IMR-90 (cell line): ENCODE data around the gene CXorf49B. TPM values are rescaled to one million over a fixed set of nuclear protein-coding genes. Genes with fewer than 3 reads are reported as not detected.
"Not testable (repeated sequence)": the region's sequence is repeated elsewhere in the genome, so short reads cannot be mapped to it uniquely, and the experiment has no call there.

ENCODE experiments used
- ATAC-seq: fragments of 200-7000 bp; cut with Tn5 transposase; 2 replicates; pipeline ENCODE4 v1.9.1; 2020; ENCODE audit warnings: low read depth, mild to moderate bottlenecking, moderate library complexity
- Bru-seq: library from RNA; stranded (reverse); fragments of 400-500 nt; gene quantifications from one replicate; lab custom pipeline; 2021; lab: Mats Ljungman, UMichigan
- BruChase-seq, 2 experiments: library from RNA; stranded (reverse); fragments of 400-500 nt; gene quantifications; one replicate each; lab custom pipeline; 2021; lab: Mats Ljungman, UMichigan
- BruUV-seq: library from RNA; stranded (reverse); fragments of 400-500 nt; replicated peaks from 2 replicates; lab custom pipeline; 2021; lab: Mats Ljungman, UMichigan
- CTCF ChIA-PET: fragments of 300-600 bp; formaldehyde crosslinking; extraction: SDS; loops from one replicate; lab custom pipeline; 2021; ENCODE audit warnings: antibody characterized with exemption; lab: Yijun Ruan, JAX
- POLR2A ChIA-PET: fragments of 300-600 bp; sonication (Branson Sonifier 250); formaldehyde crosslinking; loops from one replicate; lab custom pipeline; 2022; ENCODE audit warnings: antibody characterized with exemption; ENCODE audit not compliant: unreplicated experiment; lab: Charles Lee
- DNase-seq: peaks from one replicate; pipeline ENCODE4 v3.0.0; 2013
- H2AFZ ChIP-seq: replicated peaks from 2 replicates; pipeline ENCODE3; 2013; ENCODE audit warnings: low read length, mild to moderate bottlenecking; ENCODE audit not compliant: poor library complexity
- H2AK5ac ChIP-seq: 2 replicates; pipeline ENCODE4 v1.6.1; 2013; ENCODE audit warnings: low read depth, low read length, inconsistent platforms
- H2AK9ac ChIP-seq: replicated peaks from 2 replicates; pipeline ENCODE3; 2013; ENCODE audit warnings: mild to moderate bottlenecking, low read depth, low read length, moderate library complexity; ENCODE audit not compliant: poor library complexity
- H2BK120ac ChIP-seq: 2 replicates; pipeline ENCODE4 v1.6.1; 2013; ENCODE audit warnings: low read depth, low read length, inconsistent platforms
- H2BK15ac ChIP-seq: 3 replicates; pipeline ENCODE4 v1.6.1; 2013; ENCODE audit warnings: low read depth, low read length, inconsistent platforms
- H2BK20ac ChIP-seq: 2 replicates; pipeline ENCODE4 v1.6.1; 2013; ENCODE audit warnings: low read depth, mild to moderate bottlenecking, inconsistent platforms, low read length, moderate library complexity
- H2BK5ac ChIP-seq: 2 replicates; pipeline ENCODE4 v1.6.1; 2013; ENCODE audit warnings: mild to moderate bottlenecking, low read depth, low read length, inconsistent platforms; ENCODE audit not compliant: poor library complexity, severe bottlenecking
- H3K14ac ChIP-seq: replicated peaks from 2 replicates; pipeline ENCODE4 v1.6.1; 2013; ENCODE audit warnings: low read depth, low read length, inconsistent platforms
- H3K18ac ChIP-seq: 2 replicates; pipeline ENCODE4 v1.6.1; 2013; ENCODE audit warnings: low read depth, low read length, control low read depth
- H3K23ac ChIP-seq: 2 replicates; pipeline ENCODE4 v1.6.1; 2013; ENCODE audit warnings: low read depth, low read length, inconsistent platforms
- H3K27ac ChIP-seq: 2 replicates; pipeline ENCODE4 v1.5.1; 2013; ENCODE audit warnings: mild to moderate bottlenecking, control low read depth, low read length; ENCODE audit not compliant: insufficient read depth
- H3K27me3 ChIP-seq: 2 replicates; pipeline ENCODE4 v1.6.1; 2013; ENCODE audit warnings: low read length; ENCODE audit not compliant: control insufficient read depth, insufficient read depth
- H3K36me3 ChIP-seq: 2 replicates; pipeline ENCODE4 v1.6.1; 2013; ENCODE audit warnings: low read length, mixed read lengths; ENCODE audit not compliant: control insufficient read depth, insufficient read depth
- H3K4ac ChIP-seq: 2 replicates; pipeline ENCODE4 v1.6.1; 2013; ENCODE audit warnings: low read depth, low read length, inconsistent platforms
- H3K4me1 ChIP-seq: 2 replicates; pipeline ENCODE4 v1.6.1; 2013; ENCODE audit warnings: low read length, mixed read lengths; ENCODE audit not compliant: control insufficient read depth, insufficient read depth
- H3K4me2 ChIP-seq: 2 replicates; pipeline ENCODE4 v1.6.1; 2013; ENCODE audit warnings: low read depth, mild to moderate bottlenecking, control low read depth, low read length, moderate library complexity
- H3K4me3 ChIP-seq: 2 replicates; pipeline ENCODE4 v1.5.1; 2013; ENCODE audit warnings: low read depth, mild to moderate bottlenecking, control low read depth, low read length, moderate library complexity; ENCODE audit not compliant: insufficient read depth
- H3K56ac ChIP-seq: 2 replicates; pipeline ENCODE4 v1.6.1; 2013; ENCODE audit warnings: low read length, inconsistent platforms; ENCODE audit not compliant: insufficient read depth; ENCODE audit errors: extremely low read depth
- H3K79me1 ChIP-seq, 2 experiments: 2 replicates each; pipeline ENCODE4 v1.6.1; 2013; ENCODE audit warnings: low read length in 2 of 2, inconsistent platforms in 1 of 2, low read depth in 1 of 2
- H3K9ac ChIP-seq: 2 replicates; pipeline ENCODE4 v1.6.1; 2013; ENCODE audit warnings: low read depth, low read length, control low read depth
- H3K9me1 ChIP-seq: 2 replicates; pipeline ENCODE4 v1.6.1; 2013; ENCODE audit warnings: low read length, inconsistent platforms; ENCODE audit not compliant: insufficient read depth
- H3K9me3 ChIP-seq: 2 replicates; pipeline ENCODE4 v1.6.1; 2013; ENCODE audit warnings: low read length; ENCODE audit not compliant: control insufficient read depth, insufficient read depth
- H4K20me1 ChIP-seq: 2 replicates; pipeline ENCODE4 v1.6.1; 2013; ENCODE audit warnings: low read length, inconsistent platforms; ENCODE audit not compliant: insufficient read depth
- H4K5ac ChIP-seq: 2 replicates; pipeline ENCODE4 v1.6.1; 2013; ENCODE audit warnings: mild to moderate bottlenecking, low read depth, low read length, control low read depth
- H4K8ac ChIP-seq, 2 experiments: 2 replicates each; pipeline ENCODE4 v1.6.1; 2013; ENCODE audit warnings: low read depth in 2 of 2, low read length in 2 of 2, control low read depth in 1 of 2, inconsistent platforms in 1 of 2
- H4K91ac ChIP-seq: 2 replicates; pipeline ENCODE4 v1.6.1; 2013; ENCODE audit warnings: low read depth, low read length, inconsistent platforms; ENCODE audit not compliant: insufficient read depth
- WGBS, 2 experiments: methylation state at CpG; one replicate each; pipeline versions ENCODE4 v1.1.5 to v1.1.7; 2013; ENCODE audit warnings: missing lambda C conversion rate in 2 of 2; ENCODE audit not compliant: insufficient read length in 1 of 2; ENCODE audit errors: extremely low coverage in 2 of 2; 5-methylcytosine and 5-hydroxymethylcytosine counted together
- dilution Hi-C: fragments of 300-500 bp; cut with HindIII; formaldehyde crosslinking; loops from one replicate; pipeline ENCODE4 v1.14.3; 2018; ENCODE audit warnings: low sequenced_read_pairs; ENCODE audit not compliant: unreplicated experiment
- in situ Hi-C: fragments of 300-500 bp; cut with MboI; formaldehyde crosslinking; loops from 3 replicates; pipeline ENCODE4 v1.14.3; 2019; ENCODE audit warnings: low sequenced_read_pairs, inconsistent platforms, mixed read lengths
- intact Hi-C: fragments of 100-400 bp; cut with micrococcal nuclease; formaldehyde crosslinking; loops from 2 replicates; pipeline ENCODE4 v1.10.0; 2022
- long read RNA-seq: library from polyadenylated mRNA; unstranded; transcript quantifications from one replicate; pipeline ENCODE4 v2.0.0, GENCODE V29; 2021; ENCODE audit not compliant: unreplicated experiment
- polyA plus RNA-seq, 3 experiments: library from polyadenylated mRNA; depleted of rRNA; stranded (reverse); fragments of >200 nt; gene quantifications; 2 replicates each; pipeline ENCODE4 v1.2.3, GENCODE V29; 2012; ENCODE audit warnings: low replicate concordance in 1 of 3
- total RNA-seq: library from RNA; depleted of rRNA; stranded (reverse); fragments of >200 nt; gene quantifications from 2 replicates; pipeline ENCODE4 v1.2.3, GENCODE V29; 2012; rRNA removed

The CXorf49B gene
- not detected in 2 replicates for total RNA-seq
- polyA plus RNA-seq (2012; rRNA removed) = not detected in 2 replicates
- polyA plus RNA-seq (2012; cell fraction: cytosol; rRNA removed) = not detected in 2 replicates
- not detected in 2 replicates for polyA plus RNA-seq (2012; cell fraction: nucleus; rRNA removed; ENCODE audit: low replicate concordance)
- Bru-seq, nascent RNA = not detected
- not detected for BruChase-seq, experiment 1, labeled RNA remaining after a 6-hour chase
- BruChase-seq, experiment 2, labeled RNA remaining after a 2-hour chase = not detected
- long read RNA-seq = 0 reads

DNA sequence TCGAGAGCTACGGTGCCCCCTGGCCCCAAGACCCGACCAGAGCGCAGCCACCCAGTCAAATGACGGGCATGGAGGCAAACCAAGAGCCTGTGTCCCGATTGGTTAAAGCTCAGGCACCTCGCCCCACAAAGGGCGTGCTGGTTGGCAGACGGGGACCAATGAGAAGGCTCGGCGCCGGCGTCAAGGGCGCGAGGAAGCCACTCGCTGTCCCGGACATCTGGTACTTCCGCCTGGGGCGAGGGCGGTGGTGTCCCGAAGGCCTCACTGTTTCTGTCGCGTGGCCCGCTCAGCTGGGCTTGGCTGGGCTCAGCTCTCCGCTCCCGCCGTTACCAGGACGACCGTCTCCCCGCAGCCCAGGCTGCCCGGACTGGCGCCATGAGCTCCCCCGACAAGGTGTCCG is at the start of gene CXorf49B:
Gene CXorf49B (plus strand): TSS at position 301 of the 400 bp plus-strand sequence. CDS start 75 bp downstream, at position 376.
- H2BK5ac ChIP-seq, H3K4me2 ChIP-seq, H3K79me1 ChIP-seq, H3K18ac ChIP-seq, in situ Hi-C loops, dilution Hi-C loops, H2AK5ac ChIP-seq, ATAC-seq, H4K20me1 ChIP-seq, CTCF ChIA-PET, intact Hi-C loops, H4K91ac ChIP-seq, H3K27ac ChIP-seq, H3K27me3 ChIP-seq, DNase-seq, H3K4me1 ChIP-seq, H3K9ac ChIP-seq, H4K5ac ChIP-seq, H3K9me1 ChIP-seq, H2BK15ac ChIP-seq, H2BK120ac ChIP-seq, H3K36me3 ChIP-seq, H2AFZ ChIP-seq, H4K8ac ChIP-seq, H3K9me3 ChIP-seq, H3K56ac ChIP-seq, H3K4me3 ChIP-seq, POLR2A ChIA-PET, BruUV-seq, H3K14ac ChIP-seq, H2AK9ac ChIP-seq, H3K23ac ChIP-seq, H2BK20ac ChIP-seq, H3K4ac ChIP-seq: not testable (repeated sequence)
- WGBS, 2 experiments = no CpG with 5 or more reads among the region's 34 CpGs

DNA sequence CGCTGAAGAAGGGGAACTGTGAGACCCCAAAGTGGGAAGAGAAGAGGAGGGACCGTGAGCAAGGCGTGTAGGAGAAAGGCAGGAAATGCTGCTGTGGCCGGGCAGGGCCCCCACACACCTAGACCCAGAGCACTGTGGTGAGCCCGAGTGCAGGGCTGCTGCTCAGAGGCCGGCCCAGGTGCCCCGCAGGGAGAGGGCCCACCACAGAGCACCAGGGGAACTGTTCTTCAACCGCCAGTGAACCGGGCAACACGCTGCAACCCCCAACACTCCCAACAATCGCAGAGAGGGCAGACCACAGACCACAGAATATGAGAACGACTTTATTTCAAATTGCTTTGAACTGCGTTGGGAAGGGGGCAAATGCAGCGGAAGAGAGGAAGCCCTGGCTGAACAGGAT is 49.1 kb upstream of the CXorf49B start:
- H4K8ac ChIP-seq, POLR2A ChIA-PET, in situ Hi-C loops, intact Hi-C loops, H2BK20ac ChIP-seq, H2BK5ac ChIP-seq, H2AK5ac ChIP-seq, H2BK15ac ChIP-seq, H2AFZ ChIP-seq, H3K9ac ChIP-seq, H3K36me3 ChIP-seq, H3K9me1 ChIP-seq, H3K18ac ChIP-seq, H3K4me3 ChIP-seq, H4K91ac ChIP-seq, H3K4ac ChIP-seq, BruUV-seq, H3K56ac ChIP-seq, H2AK9ac ChIP-seq, H3K79me1 ChIP-seq, dilution Hi-C loops, H3K23ac ChIP-seq, H3K27ac ChIP-seq, H3K14ac ChIP-seq, H3K27me3 ChIP-seq, H3K9me3 ChIP-seq, ATAC-seq, H4K5ac ChIP-seq, H2BK120ac ChIP-seq, CTCF ChIA-PET, H3K4me1 ChIP-seq, H4K20me1 ChIP-seq, DNase-seq, H3K4me2 ChIP-seq: not testable (repeated sequence)
- WGBS, 2 experiments = no CpG with 5 or more reads among the region's 14 CpGs
